Measurements from ENCODE around the gene TMEM43.

TMEM43 gene

DNA sequence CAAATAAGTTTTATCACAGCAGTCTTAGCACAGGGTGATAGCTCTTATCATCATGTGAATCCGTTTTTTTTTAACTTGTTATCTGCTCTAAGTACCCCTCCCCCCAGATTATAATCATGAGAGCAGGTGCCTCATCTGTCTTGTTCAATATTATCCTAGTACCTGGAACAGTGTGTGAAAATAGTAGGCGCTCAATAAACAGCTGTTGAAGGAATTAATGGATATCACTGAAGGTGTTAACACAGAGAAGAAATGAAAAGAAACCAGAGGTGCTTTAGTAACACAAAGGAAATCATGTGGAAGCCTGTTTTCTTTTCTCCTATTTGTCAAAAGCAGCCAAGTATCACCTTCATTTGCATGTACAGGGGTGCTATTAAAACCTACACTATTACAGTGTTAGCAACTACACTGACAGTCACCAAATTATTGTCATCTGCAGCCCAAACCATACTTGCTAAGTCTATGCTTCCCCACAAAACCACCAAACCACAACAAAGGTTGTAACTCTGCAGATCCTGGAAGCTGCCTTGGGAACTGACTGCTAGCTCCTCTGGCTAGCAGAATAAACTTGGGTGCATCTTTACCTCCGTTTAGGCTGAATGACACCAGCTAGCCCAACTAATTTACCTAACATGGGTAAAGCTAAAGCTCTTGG, 50.7 kb downstream of the TMEM43 start:
- DNase-seq (ENCODE audit: low spot score) (peak; percentile 13), FAIRE-seq (no peak)

DNA sequence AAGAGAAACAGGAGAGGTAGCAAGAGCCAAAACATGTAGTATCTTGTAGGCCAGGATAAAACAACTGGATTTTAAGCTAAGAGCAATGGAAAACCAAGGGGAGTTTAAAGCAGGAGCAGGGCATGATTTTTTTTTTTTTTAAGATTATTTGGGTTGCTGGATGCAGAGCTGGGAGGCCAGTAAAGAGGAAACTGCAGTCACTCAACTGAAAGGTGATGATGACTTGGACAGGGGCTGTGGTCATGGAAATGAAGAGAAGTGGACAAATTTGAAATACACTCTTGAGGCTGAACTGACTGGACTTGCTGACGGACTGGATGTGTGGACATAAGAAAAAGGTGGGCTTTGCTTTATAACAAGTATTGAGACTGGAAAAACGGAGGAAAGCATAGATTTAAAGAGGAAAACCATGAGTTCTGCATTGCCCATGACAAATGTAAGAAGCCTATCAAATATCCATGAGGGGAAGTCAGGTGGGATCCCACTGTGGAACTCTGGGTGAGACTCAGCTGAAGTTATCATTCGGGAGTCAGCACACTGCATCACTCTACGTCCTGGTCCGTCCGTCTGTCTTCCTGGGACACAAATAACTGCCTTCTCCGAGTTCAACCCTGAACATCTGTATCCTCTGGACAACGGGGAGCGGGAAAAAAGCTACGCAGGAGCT, 52.9 kb downstream of the TMEM43 start:
- FAIRE-seq = no peak
- no peak for DNase-seq (ENCODE audit: low spot score)

- DNase-seq (ENCODE audit: low spot score) = peak; percentile 96
- peak; percentile 67 for FAIRE-seq
Observed at GRCh38 chr3:14178247-14179113, 53.6 kb downstream of the TMEM43 start, which contains the start of the genes LSM3 and XPC. LSM3 (plus strand) TSS chr3:14178817; CDS start chr3:14178861, 44 bp downstream. XPC (minus strand) TSS chr3:14178601; CDS start chr3:14178568, 33 bp downstream.

DNA sequence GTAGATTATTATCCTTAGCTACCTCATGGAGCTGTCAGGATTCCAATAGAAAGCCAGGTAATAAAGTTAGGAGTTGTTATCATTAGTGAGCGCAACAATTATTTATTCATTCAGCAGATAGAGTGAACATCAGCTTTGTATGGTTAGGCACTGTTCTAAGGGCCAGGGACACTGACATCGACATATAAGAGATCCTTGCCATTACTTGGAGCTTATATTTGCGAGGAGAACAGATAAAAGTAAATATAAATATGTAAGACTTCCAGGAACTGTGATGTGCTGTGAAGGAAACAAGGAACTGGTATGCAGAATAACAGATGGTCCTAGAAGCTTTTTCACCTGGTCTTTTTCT, 54.2 kb downstream of the TMEM43 start:
- no peak for FAIRE-seq

GRCh38 chr3:14179795-14180194, 54.9 kb downstream of the TMEM43 start:
- DNase-seq (ENCODE audit: low spot score) (no peak), FAIRE-seq (no peak)

More for the DNA sequence above, 54.2 kb downstream of the TMEM43 start:
- no peak for DNase-seq (ENCODE audit: low spot score)

DNA sequence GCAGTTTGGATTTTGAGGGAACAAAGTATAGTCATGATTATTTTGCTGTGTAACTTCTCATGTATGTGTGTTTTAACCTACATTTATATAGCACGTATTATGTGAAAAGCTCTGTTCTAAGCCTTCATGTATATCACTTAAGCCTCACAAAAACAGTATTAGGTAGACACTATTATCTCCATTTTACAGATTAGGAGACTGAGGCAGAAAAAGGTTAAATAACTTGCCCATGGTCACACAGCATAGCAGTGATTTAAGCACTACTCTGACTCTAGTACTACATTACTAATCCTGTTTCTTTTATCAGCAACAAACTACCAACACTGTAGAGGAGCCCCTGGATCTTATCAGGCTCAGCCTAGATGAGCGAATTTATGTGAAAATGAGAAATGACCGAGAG, 56.4 kb downstream of the TMEM43 start:
- DNase-seq (ENCODE audit: low spot score) (no peak), FAIRE-seq (no peak)

DNA sequence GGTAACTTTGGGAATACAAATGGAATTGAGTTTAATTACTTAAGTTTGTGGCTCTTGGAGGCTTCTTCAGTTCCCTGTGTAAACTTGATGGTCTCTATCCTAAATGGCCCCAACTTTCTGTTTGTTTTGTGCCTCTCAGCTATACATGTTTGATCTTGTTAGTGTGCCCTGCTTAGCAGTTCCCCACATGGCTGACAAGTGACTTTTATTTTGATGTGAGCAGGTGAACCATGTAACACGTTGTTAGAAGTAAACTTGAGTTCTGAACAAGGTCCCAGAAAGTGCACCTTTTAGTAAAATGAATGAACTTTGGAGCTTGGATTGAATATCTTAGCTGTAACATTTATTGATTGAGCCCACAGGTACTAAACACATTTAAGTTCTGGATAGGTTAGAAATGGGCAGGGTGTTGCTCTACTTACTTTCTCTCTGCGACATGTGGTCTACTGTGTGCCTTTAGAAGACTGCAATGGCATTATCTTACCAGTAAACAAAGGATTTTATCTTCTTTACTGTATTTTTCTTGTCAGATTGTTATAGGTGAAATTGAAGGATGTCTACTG, 58.2 kb downstream of the TMEM43 start:
- FAIRE-seq = no peak

DNA sequence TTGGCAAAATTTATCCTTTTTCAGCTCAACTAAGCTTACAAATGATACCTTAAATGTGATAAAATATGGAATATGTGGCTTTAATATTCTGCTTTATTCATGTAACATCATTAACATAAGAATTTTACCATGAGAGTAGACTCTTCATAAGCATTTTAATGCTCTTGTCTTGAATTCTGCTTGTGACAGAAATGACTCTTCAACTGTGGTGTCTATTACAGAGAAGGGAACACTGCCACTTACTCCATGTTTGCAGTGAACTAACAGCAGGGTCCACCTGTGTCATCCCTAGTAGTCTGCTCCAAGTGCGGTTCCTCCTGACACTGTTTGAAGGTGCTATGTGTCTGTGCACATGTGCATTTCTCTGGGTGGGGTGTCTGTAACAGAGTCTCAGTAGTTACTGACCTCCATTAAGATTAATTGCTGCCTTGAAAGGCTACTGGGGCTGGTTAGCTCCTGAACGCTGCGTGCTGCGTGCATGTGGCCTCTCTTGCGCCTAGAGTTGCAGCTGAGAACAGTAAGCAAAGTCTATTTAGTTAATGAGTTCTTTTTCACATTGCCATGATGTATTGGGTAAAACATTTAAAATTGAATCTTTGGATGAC, 62.1 kb downstream of the TMEM43 start:
- no peak for DNase-seq (ENCODE audit: low spot score)
- FAIRE-seq = no peak

More for the DNA sequence above, 58.2 kb downstream of the TMEM43 start:
- DNase-seq (ENCODE audit: low spot score) = no peak

GRCh38 chr3:14188041-14188754, 63.3 kb downstream of the TMEM43 start:
- FAIRE-seq = no peak
- DNase-seq (ENCODE audit: low spot score) = no peak
